Sigmoid colon (tissue), 4 donors: ENCODE measurements around the gene PLPPR2.

Experiments used
- POLR2AphosphoS5 ChIP-seq, 4 donors: sonication (generic); formaldehyde crosslinking; IDR thresholded peaks; one replicate each; pipeline ENCODE4 v1.6.1; 2017; ENCODE audit warnings: antibody characterized with exemption in 4 of 4
- TF ChIP-seq, protein P1 (sequence below), 4 experiments: fragments of 450-650 bp in 3 of 4; fragments of 200-600 bp in 1 of 4; IDR thresholded peaks; one replicate each; pipeline ENCODE4 v1.5.1; 2016 to 2019; ENCODE audit warnings: antibody characterized with exemption in 4 of 4, mild to moderate bottlenecking in 3 of 4, moderate library complexity in 2 of 4

DNA sequence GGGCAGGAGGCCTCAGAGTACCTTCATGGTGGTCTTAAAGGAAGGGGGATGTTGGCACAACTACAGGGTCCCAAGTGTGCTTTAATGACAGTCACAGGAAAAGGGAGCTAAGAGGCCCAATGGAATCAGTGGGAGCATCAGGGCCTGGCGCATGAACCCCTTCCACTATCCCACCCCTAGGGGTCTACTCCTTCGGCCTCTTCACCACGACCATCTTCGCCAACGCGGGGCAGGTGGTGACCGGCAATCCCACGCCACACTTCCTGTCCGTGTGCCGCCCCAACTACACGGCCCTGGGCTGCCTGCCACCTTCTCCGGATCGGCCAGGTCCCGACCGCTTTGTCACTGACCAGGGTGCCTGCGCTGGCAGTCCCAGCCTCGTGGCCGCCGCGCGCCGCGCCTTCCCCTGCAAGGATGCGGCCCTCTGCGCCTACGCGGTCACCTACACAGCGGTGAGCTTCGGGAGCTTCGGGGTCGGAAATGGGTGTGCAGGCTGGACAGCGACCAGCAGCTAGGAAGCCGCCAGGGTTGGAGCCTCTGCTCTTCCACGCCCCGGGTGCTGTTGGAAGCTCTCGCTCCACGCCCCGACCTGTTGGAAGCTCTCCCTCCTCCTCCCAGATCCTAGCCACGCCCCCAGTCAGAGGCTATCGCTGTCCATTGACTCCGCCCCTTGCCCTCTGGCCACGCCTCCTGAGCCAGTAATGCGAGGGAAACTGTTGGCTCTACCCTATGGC is 6.0 kb downstream of the PLPPR2 start:
- no peak for TF ChIP-seq POLR2AphosphoS5 (IDR thresholded peaks at IDR 0.05)
- TF ChIP-seq, protein P1, sequence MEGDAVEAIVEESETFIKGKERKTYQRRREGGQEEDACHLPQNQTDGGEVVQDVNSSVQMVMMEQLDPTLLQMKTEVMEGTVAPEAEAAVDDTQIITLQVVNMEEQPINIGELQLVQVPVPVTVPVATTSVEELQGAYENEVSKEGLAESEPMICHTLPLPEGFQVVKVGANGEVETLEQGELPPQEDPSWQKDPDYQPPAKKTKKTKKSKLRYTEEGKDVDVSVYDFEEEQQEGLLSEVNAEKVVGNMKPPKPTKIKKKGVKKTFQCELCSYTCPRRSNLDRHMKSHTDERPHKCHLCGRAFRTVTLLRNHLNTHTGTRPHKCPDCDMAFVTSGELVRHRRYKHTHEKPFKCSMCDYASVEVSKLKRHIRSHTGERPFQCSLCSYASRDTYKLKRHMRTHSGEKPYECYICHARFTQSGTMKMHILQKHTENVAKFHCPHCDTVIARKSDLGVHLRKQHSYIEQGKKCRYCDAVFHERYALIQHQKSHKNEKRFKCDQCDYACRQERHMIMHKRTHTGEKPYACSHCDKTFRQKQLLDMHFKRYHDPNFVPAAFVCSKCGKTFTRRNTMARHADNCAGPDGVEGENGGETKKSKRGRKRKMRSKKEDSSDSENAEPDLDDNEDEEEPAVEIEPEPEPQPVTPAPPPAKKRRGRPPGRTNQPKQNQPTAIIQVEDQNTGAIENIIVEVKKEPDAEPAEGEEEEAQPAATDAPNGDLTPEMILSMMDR (IDR thresholded peaks at IDR 0.05): no peak
